NCI-H774 (cell line): Measurements from ENCODE around the gene ORC5.
"Not testable (repeated sequence)": the region's sequence is repeated elsewhere in the genome, so short reads cannot be mapped to it uniquely, and the experiment has no call there.

Experiments
- DNase-seq: peaks from one replicate; lab custom pipeline; 2025; lab: John Stamatoyannopoulos, UW

ORC5 gene

DNA sequence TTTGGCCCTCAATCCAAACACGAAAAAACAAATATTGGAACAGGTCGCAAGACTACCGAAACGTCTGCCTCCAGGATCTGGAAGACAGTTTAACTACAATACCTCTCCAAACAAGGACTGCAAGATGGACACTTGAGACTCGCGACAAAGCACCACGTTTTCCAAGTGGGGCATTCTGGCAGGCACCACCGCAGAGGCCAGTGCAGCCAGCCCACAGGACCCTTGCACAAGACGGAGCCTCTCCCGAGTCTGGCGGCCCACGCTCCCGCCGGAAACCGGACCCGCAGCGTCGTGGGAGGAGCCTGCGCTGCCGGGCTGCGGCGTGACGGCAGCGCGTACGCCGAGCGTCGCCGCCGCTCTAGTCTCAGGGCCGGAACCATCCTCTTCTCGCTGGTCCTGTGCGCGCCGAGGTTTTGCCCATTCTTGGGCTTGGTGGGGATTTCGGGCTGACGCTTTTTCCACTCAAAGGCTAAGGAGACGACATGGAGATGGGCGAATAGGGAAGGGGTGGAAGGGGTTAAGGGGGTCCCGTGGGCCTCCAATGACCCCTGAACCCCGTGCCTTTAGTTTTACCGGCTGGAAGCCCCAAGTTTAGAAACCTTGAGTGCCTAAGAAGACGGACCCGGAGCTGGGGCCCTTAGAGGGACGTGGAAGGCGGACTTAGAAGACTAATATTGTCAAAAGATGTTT, at the start of gene ORC5:
Gene ORC5 (minus strand): TSS at position 283 of the 690 bp plus-strand sequence. CDS start 109 bp downstream, at position 174.
- DNase-seq: peak; percentile 82

DNA sequence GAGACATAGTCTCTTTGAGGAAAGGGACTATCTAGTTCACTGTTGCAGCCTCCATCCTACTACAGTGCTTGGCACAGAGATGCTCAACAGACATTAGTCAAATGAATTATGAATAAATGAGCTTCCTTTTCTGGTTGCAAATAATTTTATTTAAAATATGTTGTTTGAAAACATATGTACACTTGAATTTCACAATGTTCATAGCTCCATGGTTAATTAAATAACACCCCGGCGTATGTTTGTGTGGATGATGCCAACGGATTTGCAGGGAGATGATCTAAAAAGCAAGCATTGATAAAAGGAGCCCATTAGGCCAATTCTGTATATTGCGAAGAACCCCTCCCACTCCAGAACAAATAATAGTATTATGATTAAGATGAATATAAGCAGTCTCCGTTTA, 47.8 kb upstream of the ORC5 start:
- DNase-seq: no peak

DNA sequence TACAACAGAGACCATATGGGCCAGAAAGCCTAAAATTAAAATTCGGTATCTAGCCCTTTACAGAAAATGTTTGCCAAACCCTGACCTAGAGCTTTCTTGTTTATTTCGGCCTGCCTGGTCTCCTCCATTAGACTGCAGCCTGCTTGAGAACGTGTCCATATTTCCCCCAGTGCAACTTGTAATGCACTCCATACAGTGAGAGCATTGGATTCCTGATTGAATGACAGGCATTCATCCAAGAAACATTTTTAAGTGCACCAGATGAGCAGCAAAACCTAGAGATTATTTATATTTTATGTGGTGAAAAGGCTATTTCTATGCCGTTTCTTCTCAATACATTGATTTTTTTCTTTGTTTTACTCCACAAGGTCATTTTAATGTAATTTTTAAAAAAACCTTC, 47.4 kb upstream of the ORC5 start:
- DNase-seq: no peak

DNA sequence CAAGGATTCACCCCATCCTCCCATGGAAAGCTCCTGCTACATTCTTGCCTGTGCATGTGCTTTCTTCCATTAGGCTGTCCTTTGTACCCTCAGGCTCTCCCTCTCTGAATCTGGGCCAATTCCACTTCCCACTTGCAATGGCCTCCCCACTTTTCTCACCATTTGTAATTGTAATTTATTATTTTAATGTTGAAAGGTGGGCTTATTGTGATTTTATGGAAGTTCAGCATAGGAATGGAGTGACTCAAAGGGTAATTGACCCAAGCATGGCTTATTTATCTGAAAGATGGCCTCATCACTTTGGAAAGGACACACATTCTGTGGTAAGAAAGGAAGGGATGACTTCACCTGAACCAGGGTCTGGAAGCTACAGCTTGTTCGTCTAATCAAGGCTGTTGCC, 46.9 kb upstream of the ORC5 start:
- no peak for DNase-seq

DNA sequence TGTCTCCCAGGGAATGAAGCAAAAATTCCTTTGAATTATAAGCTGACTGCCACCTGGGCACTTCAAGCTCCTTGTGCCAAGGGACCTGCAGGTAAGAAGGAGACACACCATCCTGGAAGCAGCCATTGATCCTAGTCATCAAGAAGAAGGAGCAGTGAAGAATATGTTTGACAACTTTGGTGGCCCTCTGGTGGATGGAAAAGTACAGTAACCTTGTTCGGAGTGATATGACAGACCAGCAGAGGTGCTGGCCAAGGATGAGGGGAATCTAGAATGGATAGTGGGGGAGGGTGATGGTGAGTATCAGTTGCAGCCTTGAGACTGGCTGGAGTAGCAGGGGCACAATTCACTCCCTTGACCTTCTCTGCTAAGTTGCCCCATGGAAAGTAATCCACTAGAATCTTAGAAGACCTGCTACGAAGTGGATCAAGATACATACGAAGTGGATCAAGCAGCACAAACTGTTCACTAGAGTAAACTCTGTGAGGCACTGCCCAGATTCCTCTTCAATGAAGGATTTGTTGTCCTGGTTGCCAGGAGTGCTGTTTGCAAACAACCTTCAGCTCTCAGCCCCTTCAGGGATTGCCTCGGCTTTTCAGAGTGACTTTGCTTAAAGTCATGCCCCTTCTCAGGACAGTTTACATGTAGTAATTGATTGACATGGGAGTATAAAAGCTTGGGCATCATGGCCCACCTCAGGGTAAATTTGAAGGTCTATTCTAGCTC, 44.8 kb upstream of the ORC5 start:
- no peak for DNase-seq

DNA sequence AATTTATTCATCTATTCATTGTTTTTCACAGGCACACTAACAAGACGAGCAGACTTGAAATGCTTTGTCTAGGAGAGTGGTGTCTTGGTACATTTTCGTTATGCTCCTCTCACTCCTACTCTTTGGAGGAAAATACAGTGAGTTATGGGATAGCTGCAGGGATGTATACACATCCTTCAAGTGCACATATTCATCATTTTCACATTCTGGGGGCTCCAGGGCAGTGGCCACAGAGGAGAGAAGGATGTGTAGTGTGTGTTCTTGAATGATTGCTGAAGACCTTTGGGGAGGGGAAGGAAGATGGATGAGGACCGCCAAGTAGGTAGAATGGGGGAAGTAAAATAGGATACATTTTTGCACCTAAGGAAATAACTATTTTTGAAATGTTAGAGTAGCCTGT, 34.8 kb upstream of the ORC5 start:
- DNase-seq: no peak

DNA sequence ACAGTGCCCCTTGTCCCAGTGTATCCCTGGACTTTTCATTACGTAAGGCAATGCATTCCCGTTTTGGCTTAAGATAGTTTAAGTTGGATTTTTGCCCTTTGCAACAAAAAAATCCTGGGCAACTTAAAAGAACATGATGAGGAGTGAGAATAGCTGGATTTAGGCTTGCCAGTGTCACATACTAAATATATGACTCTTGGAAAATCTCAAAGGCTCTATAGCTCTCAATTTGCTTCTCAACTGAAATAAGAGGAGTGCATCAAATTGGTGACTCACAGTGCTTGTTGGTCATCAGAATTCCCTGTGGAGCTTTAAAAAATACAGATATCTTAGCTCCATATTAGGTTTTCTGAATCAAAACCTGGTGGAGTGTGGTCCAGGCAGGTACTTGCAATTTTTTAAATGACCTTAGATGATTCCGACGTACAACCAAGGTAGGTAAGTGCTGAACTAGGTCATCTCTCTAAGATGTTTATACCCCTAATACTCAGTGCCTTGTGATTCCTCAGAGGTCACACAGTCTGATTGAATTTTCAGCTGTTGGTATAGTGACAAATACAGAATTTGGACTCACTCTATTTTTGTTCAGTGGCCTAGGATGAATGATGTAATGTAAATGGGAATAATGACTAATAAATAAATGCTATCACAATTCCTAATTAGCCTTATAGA, 33.9 kb upstream of the ORC5 start:
- DNase-seq: no peak

DNA sequence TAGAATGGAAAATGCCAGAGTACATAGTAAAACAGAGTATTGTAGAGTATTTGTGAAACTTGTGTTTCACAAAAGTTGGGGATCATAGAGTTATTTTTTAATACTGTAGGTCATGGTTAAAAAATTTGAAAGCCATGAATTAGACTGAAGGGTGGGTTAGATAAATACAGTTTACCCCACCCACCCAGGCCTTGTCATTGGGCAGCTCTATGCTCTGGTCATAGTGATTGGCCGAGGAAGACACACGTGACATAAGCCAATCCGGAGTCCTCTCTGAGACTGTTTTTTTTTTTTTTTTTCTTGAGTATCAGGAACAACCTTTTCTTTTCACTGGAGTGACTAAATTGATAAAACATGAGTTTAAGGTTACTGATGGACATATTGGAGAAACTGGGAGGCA, 33.3 kb upstream of the ORC5 start:
- no peak for DNase-seq

DNA sequence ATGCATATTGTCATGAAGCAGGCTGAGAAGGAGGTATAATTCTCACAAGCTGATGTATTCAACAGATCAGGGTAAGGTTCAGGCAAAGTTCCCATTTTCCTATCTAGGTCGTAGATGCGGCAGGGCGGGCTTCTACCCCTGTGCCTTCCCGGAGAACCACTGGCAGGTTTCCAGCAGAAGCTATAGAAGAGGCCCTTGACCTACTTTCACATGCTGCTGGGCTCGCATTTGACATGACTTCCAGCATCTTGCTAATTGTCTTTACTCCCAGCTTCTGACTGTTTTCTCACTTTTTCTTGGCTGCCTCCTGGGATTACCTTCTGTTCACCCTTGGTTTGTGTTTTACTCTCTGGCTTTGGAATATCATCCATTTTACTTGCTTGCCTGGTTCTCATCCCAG, 32.6 kb upstream of the ORC5 start:
- no peak for DNase-seq

DNA sequence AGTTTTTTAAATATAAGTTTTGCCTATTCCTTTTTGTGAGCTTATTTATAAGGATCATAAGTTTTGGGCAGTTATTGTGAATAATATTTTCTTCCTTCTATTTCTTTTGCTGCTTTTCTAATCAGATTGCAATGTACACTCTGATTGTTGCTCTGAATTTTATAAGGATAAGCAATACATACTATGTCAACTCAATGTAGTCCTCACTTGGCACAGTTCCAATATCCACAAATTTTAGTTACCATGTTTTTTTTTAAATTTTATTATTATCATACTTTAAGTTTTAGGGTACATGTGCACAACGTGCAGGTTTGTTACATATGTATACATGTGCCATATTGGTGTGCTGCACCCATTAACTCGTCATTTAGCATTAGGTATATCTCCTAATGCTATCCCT, 27.2 kb upstream of the ORC5 start:
- DNase-seq: not testable (repeated sequence)

DNA sequence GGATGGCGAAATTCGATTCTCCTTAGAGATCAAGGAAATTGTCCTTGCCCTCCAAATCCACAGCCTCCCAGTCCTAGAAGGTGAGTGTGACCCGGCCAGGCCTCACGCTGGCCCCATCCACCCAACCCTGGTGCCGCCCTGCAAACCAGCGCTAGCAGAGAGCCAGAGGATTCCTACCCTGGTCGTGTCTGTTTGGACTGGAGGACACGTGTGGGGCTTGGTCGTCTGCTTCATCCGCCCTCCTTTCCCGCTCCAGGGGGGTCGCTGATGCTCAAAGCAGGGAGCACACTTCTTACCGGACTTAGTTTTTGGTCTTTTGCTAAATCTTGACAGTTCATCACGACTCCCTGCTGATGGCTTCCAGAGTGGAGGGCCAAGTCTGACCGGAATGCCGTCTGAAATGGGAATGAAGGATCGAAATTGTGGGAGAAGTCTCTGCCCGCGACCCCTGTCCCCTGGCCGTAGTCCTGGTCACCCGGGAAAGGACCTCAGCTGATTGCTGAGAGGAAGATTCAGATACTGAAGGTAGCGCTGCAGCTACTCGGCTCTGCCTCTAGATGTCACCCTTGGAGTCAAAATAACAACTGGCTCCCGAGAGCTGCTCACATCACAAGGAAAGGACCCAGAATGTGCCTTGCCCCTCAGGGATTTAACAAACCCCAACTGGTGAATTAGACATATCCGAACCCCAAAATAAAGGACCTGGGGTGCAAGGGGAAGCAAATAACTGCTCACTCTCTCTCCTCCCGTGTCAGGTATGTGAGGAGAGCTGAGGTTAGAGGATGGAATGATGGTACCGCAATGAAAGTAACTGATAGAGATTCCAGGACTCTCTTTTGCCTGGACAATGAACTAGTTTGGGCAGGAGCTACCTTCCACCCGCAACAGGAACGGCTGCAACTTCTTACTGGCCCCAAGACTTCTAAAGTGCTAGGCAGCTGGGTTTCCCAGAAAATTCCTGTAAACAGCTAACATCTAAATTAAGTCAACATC, 23.5 kb upstream of the ORC5 start:
- DNase-seq: peak; percentile 21

DNA sequence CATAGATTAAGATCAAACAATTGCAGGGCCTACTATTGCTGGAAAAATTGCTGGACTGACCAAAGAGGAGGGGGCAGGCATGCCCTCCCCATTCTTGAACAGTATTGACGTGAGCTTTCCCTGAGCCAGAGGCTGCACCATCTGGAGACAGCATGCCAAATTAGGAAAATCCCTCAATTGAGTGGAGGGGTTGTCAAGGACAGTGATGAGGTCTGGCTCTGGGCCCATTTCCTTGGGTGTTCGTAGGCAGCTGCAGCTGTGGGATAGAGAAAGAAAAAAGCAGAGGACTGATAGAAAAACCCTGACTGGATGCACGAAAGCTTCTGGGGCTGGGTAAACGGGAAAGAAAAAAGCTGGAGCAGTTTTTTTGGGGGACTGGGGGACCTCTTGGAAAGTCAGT, 22.8 kb upstream of the ORC5 start:
- DNase-seq: no peak

DNA sequence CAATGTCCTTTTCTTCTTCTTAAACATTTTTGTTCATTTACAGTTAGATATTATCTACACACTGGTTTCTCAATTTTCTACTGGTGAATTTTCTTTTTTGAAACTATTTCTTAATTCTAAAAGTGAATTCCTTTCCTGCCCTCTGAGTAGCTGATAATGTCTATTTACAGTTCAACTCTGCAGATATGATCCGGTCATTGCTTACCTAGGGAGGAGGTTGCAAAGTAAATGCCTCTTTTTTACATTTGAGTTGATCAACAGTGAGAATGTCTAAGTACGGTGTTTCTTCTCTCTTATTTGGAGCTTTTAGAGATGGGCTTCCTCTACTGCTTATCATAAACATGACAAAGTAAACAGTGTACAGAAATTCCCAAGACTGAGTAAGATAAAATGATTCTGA, 20.6 kb upstream of the ORC5 start:
- no peak for DNase-seq

DNA sequence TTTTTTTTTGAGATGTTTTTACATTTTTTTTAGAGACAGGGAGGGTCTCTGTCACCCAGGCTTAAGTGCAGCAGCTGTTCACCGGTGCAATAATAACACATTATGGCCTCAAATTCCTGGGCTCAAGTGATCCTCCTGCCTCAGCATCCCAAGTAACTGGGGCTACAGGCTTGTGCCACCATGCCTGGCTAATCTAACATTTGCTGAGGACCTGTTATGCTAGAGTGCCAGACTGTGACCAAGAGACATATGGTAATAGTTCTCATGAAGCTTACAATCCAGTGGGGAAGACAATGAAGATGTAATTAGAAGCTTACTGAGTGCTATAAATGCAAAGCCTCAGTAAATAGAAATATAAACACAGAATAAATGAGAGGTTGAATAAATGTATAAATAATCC, 17.6 kb upstream of the ORC5 start:
- no peak for DNase-seq

DNA sequence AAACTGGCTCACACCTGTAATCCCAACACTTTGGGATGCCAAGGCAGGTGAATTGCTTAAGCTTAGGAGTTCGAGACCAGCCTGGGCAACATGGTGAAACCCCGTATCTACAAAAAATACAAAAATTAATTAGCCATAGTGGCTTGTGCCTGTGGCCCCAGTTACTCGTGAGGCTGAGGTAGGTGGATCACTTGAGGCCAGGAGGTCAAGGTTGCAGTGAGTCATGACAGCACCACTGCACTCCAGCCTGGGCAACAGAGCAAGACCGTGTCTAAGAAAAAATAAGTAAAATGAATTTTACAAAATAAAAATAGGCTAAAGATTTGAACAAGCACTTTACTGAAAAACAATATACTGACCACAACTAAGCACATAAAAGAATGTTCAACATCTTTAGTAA, 9.8 kb upstream of the ORC5 start:
- no peak for DNase-seq

DNA sequence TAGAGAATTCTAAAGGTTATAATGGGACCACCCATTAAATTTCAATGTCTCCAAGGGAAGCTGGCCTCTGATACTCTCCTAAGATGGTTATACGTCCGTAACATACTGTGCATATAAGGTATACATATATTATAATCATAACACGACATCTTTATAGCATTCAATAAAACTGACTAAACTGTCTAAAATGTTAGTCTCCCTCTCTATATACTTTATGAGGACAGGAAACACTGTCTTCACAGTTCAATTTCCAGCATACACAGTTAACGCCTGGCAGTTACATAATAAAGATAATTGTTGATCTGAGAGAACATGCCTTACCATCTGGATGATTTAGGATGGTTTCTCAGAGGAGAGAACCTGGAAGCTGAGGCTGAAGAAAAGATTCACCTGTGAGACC, 1.2 kb upstream of the ORC5 start:
- no peak for DNase-seq

DNA sequence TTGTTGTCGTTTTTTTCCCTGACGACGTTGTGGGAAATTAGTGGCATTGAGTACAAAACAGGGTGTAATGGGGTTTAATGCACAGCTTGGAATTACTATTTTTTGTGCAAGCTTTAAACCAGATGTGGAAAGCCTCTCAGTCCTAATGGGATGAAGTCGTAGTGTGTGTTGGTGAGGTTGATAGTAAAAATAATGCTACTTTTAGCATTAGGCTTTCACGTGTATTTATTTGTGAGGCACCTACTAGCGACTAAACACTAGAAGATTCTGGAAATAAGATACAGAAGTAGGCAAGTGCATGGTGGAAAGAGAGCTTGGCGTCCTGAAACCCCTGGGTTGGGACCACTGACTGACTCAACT, 588 bp upstream of the ORC5 start:
- DNase-seq: no peak

DNA sequence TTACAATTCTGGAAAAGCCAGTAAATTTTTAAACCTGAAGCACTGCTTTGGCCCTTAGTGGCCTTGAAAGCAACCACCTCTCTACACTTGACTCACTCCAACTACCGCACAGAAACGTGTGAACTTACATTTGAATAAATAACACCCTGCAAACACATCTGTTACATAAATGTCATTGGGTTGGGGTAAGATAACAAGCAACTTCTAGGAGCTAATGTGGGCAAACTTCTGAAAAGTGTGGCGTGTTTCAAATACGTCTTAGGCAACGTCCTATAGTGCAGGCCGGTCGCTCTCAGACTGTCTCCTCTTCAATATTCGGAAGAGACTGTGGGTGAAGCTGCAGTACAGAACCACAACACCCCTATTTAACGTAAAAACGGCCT, 474 bp downstream of the ORC5 start:
- no peak for DNase-seq

DNA sequence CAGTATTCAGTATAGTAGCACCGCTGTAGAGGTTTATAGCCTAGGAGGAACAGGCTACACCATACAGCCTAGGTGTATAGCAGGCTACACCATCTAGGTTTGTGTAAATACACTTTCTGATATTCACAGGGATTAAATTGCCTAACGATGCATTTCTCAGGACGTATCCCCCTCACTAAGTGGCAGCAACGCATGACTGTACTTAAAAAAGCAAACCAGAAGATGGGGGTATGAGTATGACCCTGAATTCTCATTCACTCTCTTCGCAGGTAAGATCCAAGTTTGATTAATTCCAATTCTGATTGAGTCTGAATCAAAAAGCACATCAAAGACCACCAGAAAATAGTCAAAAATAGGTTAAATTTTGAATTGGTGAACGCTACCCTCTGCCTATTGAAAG, 972 bp downstream of the ORC5 start:
- DNase-seq: no peak

DNA sequence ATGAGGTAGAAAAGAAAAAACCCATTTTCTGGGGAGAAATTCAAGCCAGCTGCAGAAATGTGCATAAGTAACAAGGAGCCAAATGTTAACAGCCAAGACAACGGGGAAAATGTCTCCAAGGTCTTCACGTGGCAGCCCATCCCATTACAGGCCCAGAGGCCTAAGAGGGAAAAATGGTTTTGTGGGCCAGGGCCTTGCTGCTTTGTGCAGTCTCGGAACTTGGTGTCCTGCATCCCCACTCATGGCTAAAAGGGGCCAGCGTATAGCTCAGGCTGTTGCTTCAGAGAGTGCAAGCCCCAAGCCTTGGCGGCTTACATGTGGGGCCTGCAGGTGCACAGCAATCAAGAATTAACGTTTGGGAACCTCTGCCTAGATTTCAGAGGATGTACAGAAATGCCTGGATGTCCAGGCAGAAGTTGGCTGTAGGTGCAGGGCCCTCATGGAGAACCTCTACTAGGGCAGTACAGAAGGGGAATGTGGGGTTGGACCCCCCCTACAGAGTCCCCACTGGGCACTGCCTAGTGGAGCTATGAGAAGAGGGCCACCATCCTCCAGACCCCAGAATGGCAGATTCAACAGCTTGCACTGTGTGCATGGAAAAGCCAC, 9.0 kb downstream of the ORC5 start:
- no peak for DNase-seq

DNA sequence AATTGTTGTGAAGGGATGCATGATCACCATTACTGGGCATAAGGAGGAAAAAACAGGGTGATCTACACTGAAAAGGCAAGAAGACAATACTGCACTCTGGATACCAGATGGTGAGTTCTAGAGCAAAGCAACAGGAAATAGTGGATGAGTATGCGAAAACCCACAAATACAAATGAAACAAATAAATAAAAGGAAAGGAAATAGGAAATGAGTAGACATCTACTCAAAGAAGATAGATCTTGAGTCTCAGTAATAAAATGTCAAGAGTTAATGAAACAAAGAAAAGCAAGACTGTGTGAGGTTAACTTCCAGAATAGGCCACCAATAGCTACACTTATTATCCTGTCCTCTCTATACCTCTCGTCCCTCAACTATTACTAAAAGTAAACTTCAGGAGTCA, 11.7 kb downstream of the ORC5 start:
- DNase-seq: no peak

DNA sequence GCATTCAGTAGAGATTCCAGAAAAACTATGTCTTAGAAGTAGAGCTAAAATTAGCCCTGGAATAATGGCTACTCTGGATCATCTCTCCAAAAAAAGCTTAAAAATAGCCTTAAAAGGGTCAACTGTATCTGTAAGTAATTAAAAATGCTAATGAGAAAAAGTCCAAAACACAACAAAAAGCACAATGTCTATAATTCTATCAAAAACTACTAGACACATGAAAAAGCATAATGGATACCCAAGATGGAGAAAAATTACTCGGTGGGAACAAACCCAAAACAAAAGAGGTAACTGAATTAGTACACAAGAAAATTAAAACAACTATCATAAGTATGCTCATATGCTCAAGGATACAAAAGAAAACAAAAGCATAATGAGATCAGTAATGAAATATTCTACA, 15.4 kb downstream of the ORC5 start:
- DNase-seq: no peak
